SJCRH30 (cell line): ENCODE data around the gene ZBTB12. TPM values are rescaled to one million over a fixed set of nuclear protein-coding genes. Genes with fewer than 3 reads are reported as not detected.
"Not testable (repeated sequence)": the region's sequence is repeated elsewhere in the genome, so short reads cannot be mapped to it uniquely, and the experiment has no call there.

ENCODE experiments used
- DNase-seq, 2 experiments: peaks; one replicate each; pipeline ENCODE4 v3.0.0-alpha.2; 2015 to 2020
- H3K27ac ChIP-seq: fragments of 250-450 bp; sonication (Bioruptor Pico); 2 replicates; pipeline ENCODE4 v1.5.1; 2020; ENCODE audit warnings: mild to moderate bottlenecking, moderate library complexity
- H3K27me3 ChIP-seq: fragments of 250-450 bp; sonication (Bioruptor Pico); 2 replicates; pipeline ENCODE4 v1.5.1; 2020; ENCODE audit warnings: mild to moderate bottlenecking, moderate library complexity
- H3K36me3 ChIP-seq: fragments of 250-450 bp; sonication (Bioruptor Pico); 2 replicates; pipeline ENCODE4 v1.5.1; 2020; ENCODE audit warnings: mild to moderate bottlenecking, moderate library complexity
- H3K4me1 ChIP-seq: fragments of 250-450 bp; sonication (Bioruptor Pico); 2 replicates; pipeline ENCODE4 v1.5.1; 2020; ENCODE audit warnings: mild to moderate bottlenecking, moderate library complexity
- H3K4me3 ChIP-seq: fragments of 250-450 bp; sonication (Bioruptor Pico); 2 replicates; pipeline ENCODE4 v1.5.1; 2020; ENCODE audit warnings: mild to moderate bottlenecking, moderate library complexity
- H3K9me3 ChIP-seq: fragments of 250-450 bp; sonication (Bioruptor Pico); replicated peaks from 2 replicates; pipeline ENCODE4 v1.5.1; 2020; ENCODE audit warnings: mild to moderate bottlenecking, moderate library complexity
- total RNA-seq: library from RNA; depleted of rRNA; stranded (reverse); fragments of >200 nt; shearing (Covaris generic); gene quantifications from 2 replicates; pipeline ENCODE4 v1.2.3, GENCODE V29; 2014

The ZBTB12 gene
- total RNA-seq, 1 experiment from 2014 or later, result 5.4 TPM

DNA sequence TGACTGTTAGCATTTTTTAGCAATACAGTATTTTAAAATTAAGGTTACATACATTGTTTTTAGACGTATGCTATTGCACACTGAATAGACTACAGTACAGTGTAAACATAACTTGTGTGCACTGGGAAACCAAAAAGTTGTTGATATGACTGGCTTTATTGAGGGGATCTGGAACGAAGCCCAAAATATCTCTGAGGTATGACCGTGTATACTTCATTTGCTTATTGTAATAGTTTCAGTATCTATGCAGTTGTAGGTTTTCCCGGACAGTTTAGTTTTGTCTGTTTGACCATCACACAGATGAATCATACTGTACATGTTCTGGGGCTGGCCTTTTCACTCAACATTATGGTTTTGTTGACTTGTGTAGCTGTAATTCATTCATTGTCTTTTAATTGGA, 6.9 kb upstream of the ZBTB12 start:
- Histone ChIP-seq H3K4me3 (no peak overlapping the region), H3K9me3 (no peaks in the 10 kb centered on the region), H3K27me3 (no peaks in the 10 kb centered on the region), H3K27ac (no peak overlapping the region), H3K4me1 (no peaks in the 10 kb centered on the region), H3K36me3 (no peaks in the 10 kb centered on the region)
- no peak for DNase-seq

DNA sequence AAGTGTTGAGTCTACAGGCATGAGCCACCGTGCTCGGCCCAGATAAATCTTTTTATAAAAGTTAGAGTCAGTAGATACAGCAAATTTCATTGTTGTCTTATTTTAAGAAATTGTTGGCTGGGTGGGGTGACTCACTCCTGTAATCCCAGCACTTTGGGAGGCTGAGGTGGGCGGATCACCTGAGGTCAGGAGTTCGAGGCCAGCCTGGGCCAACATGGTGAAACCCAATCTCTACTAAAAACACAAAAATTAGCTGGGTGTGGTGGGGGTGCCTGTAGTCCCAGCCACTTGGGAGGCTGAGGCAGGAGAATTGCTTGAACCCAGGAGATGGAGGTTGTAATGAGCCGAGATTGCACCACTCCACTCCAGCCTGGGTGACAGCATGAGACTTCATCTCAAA, 6.4 kb upstream of the ZBTB12 start:
- not testable (repeated sequence) for H3K27me3 ChIP-seq, H3K27ac ChIP-seq, DNase-seq

DNA sequence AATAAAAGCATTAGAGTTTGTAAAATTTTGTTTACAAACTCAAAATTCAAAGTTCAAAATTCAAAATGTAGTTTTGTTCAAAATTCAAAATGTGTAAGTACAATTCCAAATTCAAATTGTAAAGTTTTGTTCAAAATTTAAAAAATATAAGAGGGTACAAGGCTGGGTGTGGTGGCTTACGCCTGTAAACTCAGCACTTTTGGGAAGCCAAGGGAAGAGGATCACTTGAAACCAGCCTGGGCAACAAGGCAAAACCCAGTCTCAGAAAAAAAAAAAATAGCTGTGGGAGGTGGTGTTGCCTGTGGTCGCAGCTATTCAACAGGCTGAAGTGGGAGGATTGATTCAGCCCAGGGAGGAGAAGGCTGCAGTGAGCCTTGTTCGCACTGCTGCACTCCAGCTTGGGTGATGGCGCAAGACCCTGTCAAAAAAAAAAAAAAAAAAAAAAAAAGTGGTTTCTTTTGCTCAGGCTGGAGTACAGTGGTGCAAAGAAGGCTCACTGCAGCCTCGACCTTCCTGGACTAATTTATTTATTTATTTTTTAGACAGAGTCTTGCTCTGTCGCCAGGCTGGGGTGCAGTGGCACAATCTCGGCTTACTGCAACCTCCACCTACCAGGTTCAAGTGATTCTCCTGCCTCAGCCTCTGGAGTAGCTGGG, 5.4 kb upstream of the ZBTB12 start:
- no peaks in the 10 kb centered on the region for H3K36me3 ChIP-seq
- H3K4me3 ChIP-seq, result no peak overlapping the region
- DNase-seq, result no peak
- H3K27me3 ChIP-seq, result no peaks in the 10 kb centered on the region
- no peak overlapping the region for H3K27ac ChIP-seq
- no peaks in the 10 kb centered on the region for H3K9me3 ChIP-seq
- H3K4me1 ChIP-seq, result no peaks in the 10 kb centered on the region

More for the DNA sequence above, 6.4 kb upstream of the ZBTB12 start:
- not testable (repeated sequence) for H3K9me3 ChIP-seq, H3K4me3 ChIP-seq, H3K36me3 ChIP-seq, H3K4me1 ChIP-seq

DNA sequence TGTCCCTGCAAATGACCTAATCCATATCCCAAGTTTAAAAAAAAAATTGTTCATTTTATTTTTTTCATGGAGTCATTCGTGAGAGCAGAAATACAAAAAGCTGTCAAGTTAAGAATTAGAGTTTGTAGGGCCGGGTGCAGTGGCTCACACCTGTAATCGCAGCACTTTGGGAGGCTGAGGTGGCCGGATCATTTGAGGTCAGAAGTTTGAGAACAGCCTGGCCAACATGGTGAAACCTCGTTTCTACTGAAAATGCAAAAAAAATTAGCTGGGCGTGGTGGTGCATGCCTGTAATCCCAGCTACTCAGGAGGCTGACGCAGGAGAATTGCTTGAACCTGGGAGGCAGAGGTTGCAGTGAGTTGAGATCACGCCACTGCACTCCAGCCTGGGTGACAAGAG, 4.8 kb upstream of the ZBTB12 start:
- H3K36me3 ChIP-seq, H3K4me1 ChIP-seq, H3K27ac ChIP-seq, H3K27me3 ChIP-seq, DNase-seq, H3K4me3 ChIP-seq, H3K9me3 ChIP-seq: not testable (repeated sequence)

DNA sequence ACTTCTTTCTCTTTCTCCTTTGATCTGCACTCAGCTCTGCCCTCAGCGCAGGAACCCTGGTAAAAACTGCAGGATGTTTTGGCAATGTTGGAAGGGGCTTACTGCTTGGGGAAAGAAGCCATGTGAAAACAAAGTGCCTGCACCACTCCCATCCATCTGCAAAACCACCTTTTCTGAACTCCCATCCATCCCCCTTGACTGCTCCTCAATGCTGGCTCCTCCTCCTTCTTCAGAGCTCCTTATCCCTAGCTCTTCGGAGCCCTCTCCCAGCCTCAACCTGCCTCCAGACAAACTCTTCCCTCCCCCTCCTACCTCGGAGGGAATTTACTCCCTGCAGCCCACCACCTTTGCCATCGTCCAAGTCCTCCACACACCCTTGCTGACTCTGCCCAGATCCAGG, 4.2 kb upstream of the ZBTB12 start:
- H3K27me3 ChIP-seq, result no peaks in the 10 kb centered on the region
- H3K4me3 ChIP-seq, result no peak overlapping the region
- no peaks in the 10 kb centered on the region for H3K36me3 ChIP-seq
- no peaks in the 10 kb centered on the region for H3K9me3 ChIP-seq
- DNase-seq, result no peak
- no peak overlapping the region for H3K27ac ChIP-seq
- H3K4me1 ChIP-seq, result no peaks in the 10 kb centered on the region

DNA sequence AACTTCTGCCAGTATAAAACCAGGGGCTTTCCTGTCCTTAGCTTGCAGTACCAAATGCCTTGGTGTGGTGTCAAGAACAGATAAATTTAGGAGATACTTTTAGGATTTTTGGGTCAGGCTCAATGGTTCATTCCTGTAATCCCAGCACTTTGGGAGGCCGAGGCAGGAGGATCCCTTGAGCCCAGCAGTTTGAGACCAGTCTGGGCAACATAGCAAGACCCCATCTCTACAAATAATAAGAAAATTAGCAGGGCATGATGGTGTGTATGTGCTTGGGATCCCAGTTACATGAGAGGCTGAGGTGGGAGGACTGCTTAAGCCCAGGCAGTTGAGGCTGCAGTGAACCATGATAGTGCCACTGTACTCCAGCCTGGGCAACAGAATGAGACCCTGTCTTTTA, 3.2 kb upstream of the ZBTB12 start:
- H3K4me3 ChIP-seq, result no peak overlapping the region
- no peak for DNase-seq
- no peaks in the 10 kb centered on the region for H3K9me3 ChIP-seq
- no peaks in the 10 kb centered on the region for H3K36me3 ChIP-seq
- no peaks in the 10 kb centered on the region for H3K27me3 ChIP-seq
- H3K27ac ChIP-seq, result no peak overlapping the region
- no peaks in the 10 kb centered on the region for H3K4me1 ChIP-seq

DNA sequence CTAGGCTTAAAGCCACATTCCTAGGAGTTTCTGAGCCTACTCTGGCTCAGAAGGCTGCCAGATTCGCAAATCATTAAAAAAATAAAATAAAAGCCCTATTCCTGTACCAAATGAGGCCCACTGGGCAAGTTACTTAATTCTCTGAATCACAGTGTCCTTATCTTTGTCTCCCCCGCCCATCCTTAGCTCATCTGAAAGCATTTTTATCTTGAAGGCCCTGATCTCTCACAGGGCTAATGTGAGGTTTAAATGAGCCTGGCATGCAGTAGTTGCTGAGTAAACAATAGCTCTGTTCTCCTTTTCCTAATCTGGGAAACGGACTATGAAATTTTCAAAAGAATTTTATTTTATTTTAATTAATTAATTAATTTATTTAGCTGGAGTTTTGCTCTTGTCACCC, 2.1 kb upstream of the ZBTB12 start:
- Histone ChIP-seq H3K4me3 (no peak overlapping the region), H3K9me3 (no peaks in the 10 kb centered on the region)
- no peak for DNase-seq

DNA sequence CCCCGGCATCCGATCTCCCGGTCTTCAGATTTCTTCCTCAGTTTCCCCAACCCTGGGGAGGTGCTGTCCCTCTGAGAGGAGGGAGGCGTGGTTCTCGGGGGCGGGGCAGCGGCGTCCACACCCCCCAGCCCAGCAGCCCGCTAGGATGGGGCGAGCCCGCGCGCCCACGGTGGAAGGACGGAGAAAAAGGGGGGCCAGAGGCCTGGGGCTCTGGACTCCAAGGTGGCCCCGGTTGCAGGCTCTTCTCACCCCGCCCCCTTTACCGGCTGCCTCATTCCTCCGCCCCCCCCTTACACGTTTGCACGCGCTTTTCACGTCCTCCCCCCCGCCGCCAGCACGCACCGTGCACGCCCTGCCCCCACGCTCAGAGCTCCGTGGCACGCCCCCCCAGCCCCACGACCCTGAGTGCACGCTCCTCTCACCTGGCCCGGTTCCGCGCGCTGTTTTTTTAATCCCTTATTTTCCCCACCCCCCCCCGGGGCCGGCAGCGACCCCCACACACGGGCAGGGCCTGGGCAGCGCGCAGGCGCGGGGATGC, 402 bp downstream of the ZBTB12 start:
- DNase-seq, result peak; percentile 54 to 55
- no peaks in the 10 kb centered on the region for H3K27me3 ChIP-seq
- H3K36me3 ChIP-seq, result no peaks in the 10 kb centered on the region
- H3K4me3 ChIP-seq, result peak overlapping the region; percentile 58
- H3K9me3 ChIP-seq, result no peaks in the 10 kb centered on the region
- no peak overlapping the region for H3K27ac ChIP-seq
- H3K4me1 ChIP-seq, result no peaks in the 10 kb centered on the region

More for the DNA sequence above, 2.1 kb upstream of the ZBTB12 start:
- H3K27ac ChIP-seq, result no peak overlapping the region
- no peaks in the 10 kb centered on the region for H3K27me3 ChIP-seq
- no peaks in the 10 kb centered on the region for H3K36me3 ChIP-seq
- H3K4me1 ChIP-seq, result no peaks in the 10 kb centered on the region

DNA sequence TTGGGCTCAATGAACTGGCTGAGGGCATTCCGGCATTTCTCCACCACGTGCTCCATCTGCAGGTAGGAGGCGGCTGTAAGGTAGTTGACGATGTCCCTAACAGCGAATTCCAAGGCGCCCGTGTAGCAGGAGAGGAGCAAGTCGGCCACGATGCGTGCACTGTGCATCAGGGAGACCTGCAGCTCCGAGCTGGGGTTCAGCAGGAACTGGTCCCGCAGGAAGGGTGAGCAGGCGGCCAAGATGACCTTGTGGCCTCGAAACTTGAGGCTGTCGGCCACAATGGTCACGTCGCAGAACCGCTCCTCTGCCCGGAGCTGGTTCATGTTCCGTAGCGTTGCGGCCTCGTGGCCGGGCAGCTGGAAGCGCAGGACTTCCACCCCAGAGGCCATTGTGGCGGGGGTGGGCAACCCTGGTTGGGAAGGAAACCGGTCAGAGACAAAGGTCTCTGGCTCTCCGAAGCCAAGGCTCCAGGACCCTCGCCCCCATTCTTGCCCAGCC, 920 bp downstream of the ZBTB12 start:
- no peaks in the 10 kb centered on the region for H3K4me1 ChIP-seq
- no peaks in the 10 kb centered on the region for H3K9me3 ChIP-seq
- H3K4me3 ChIP-seq, result peak overlapping the region; percentile 58
- no peak overlapping the region for H3K27ac ChIP-seq
- peaks cover 3% of the 10 kb centered on the region for H3K36me3 ChIP-seq
- H3K27me3 ChIP-seq, result no peaks in the 10 kb centered on the region
- DNase-seq, result no peak

DNA sequence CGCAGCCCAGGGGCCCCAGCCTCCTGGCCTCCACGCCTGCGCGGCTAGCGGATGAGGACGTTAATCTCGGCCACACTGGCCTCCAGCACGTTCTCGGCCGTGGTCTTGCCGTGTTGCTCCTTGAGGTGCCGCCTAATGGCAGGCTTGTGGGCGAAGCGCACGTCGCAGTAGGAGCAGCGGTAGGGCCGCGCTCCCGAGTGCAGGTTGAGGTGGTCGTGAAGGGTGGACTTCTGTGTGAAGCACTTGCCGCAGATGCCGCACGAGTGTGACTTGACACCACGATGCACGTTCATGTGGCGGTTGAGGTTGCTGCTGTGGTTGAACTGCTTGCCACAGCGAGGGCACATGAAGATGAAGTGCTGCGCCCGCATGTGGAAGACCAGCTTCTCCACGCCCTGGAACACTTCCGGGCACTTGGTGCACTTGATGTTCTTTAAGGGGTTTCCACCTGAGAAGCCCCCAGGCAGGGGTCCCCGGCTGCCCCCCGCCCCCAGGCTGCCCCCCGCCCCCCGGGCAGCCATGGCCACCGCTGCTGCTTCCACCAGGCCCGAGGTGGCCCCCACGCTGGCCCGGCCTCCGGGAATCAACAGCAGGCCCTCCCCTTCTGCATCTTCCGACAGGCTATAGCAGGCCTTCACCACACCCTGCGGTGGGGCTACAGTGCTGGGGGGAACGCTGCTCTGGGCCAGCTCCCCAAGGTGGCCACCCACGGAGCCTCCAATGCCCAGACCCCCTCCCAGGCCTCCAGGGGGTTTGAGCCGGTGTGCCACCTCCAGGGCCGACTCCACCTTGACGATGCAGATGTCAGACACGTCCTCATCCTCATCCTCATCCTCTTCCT, 1.8 kb downstream of the ZBTB12 start:
- Histone ChIP-seq H3K36me3 (peaks cover 11% of the 10 kb centered on the region), H3K4me1 (no peaks in the 10 kb centered on the region), H3K9me3 (no peaks in the 10 kb centered on the region), H3K27ac (no peak overlapping the region), H3K4me3 (no peak overlapping the region), H3K27me3 (no peaks in the 10 kb centered on the region)
- DNase-seq, result no peak

DNA sequence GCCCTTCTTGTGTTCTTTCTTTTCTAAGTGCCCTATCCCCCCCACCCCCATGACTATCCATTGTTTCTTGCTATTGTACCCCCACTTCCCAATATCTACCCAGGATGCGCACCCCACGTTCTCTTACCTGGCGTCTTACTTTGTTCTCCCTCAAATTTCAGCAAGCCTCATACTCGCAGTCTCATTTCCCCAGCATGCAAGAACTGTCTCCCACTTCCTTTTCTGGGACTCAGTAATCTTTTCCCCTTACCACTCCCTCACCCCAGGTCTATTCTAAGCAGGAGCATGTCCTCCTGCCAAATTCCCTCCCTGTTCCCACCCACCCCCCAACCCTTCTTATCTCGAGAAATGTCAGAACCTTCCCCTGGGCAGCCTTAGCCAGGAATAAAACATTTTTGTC, 2.7 kb downstream of the ZBTB12 start:
- no peaks in the 10 kb centered on the region for H3K4me1 ChIP-seq
- H3K27me3 ChIP-seq, result no peaks in the 10 kb centered on the region
- no peak overlapping the region for H3K4me3 ChIP-seq
- H3K36me3 ChIP-seq, result peaks cover 19% of the 10 kb centered on the region
- no peak overlapping the region for H3K27ac ChIP-seq
- no peaks in the 10 kb centered on the region for H3K9me3 ChIP-seq
- DNase-seq, result no peak

DNA sequence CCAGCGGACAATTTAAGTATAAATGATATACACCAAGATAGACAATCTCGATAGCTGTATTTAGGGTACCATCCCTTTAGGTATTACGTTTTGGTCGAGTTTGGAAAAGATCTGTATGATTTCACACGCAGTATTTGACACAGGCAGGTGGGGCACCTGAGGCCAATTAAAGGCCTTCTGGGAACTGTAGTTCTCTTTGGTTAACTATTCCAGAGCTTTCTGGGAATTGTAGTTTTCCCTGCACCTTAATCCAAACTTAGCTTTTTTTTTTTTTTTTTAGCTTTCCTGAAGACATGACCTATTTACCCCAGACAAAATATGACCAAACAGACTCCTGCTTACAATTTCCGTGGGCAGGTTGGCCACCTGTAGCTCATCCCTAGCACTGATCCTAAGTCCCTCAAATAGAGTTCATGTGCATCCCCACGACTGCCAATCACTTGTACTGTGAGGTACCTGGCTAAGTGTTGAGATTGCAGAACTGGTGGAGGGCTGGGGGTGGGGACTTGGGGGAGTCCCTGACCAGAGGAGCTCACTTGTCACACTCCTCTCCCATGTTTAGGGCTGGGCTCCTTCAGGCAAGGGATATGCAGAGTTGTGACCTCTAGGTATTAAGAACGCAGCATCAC, 3.4 kb downstream of the ZBTB12 start:
- Histone ChIP-seq H3K4me1 (no peaks in the 10 kb centered on the region), H3K27me3 (no peaks in the 10 kb centered on the region), H3K4me3 (peak overlapping the region; percentile 92), H3K27ac (peak overlapping the region; percentile 32), H3K9me3 (no peaks in the 10 kb centered on the region), H3K36me3 (peaks cover 22% of the 10 kb centered on the region)
- DNase-seq, result peak in 1 of 2 experiments; percentile 50

DNA sequence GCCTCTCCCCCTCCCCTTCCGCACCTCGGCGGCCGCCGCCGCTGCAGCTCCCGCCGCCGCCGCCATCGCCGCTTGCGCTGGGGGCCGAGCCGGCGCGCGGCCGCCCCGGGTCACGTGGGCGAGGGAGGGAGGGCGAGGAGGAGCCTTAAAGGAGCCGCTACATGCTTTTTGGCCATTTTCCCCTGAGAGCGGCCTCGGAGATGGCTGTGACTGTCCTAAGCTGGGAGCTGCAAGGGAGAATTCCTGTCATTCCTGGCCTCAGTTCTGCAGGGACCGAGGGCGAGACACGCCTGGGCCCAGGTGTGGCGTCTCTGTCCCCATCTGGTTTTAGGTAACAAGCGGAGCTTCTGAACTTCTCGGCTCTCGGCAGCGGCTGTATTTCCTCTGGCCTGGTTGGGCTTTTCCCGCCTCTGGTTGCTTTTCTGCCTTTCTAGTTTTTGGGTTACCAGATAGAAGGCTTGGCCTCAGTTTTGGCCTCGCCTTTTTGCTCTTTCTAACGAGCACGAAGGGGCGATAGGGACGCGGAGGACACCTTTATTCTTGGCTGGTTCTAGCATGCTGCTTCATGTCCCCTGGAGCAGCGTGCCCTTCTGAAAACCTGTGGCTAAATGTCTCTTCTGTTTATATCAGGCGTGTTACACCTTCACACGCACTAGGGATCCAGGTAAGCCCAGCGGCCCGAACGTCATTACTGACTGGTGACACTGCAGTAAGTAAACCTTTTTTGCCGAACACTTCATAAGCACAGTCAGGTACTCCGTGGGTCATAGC, 4.1 kb downstream of the ZBTB12 start, which contains the start of gene EHMT2:
Gene EHMT2 (minus strand): TSS at position 87 of the 771 bp plus-strand sequence. CDS start 21 bp downstream, at position 66.
- no peaks in the 10 kb centered on the region for H3K4me1 ChIP-seq
- peak; percentile 79 to 83 for DNase-seq
- peak within 1 kb of the TSS; percentile 32 for H3K27ac ChIP-seq
- H3K27me3 ChIP-seq, result no peaks in the 10 kb centered on the region
- no peaks in the 10 kb centered on the region for H3K9me3 ChIP-seq
- peaks cover 28% of the 10 kb centered on the region for H3K36me3 ChIP-seq
- peak within 1 kb of the TSS; percentile 92 for H3K4me3 ChIP-seq

DNA sequence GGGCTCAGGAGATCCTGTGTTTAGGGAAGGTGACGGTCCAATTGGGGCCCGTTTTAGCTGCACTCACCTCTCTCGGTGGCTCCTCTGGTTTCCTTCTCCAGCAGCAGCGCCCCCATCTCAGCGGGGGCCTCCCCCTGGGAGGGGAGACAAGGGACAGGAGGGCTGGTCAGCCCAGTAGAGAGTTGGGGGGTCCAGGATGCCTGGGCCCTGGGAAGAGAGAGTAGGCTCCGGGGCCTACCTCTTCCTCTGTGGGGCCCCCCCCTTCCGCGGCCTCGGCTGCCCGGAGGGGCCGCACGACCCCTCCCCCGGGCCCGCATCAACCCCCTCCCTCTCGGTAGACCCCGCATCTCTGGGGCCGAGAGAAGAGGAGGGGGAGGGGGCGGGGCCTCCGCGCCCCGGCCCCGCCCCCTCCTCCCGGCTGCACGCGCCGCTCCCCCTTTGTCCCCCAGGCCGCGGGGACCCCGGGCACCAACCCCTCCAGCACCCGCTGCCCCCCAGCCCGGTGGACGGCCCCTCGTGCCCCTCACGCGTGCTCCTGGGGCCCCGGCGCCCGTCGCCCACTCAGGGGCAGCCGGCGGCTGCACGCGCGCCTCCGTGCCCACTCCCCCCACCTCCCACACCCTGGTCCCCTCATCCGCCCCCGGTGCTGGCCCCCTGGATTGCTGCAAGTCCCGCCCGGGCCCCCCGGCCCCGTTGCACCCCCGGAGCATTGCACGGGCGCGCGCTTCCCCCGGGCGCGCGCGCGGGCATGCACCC, 4.9 kb downstream of the ZBTB12 start:
- peaks cover 31% of the 10 kb centered on the region for H3K36me3 ChIP-seq
- no peak for DNase-seq
- no peak overlapping the region; the same call in 1 of the 2 replicates for H3K27ac ChIP-seq
- peak overlapping the region; percentile 92 for H3K4me3 ChIP-seq
- no peaks in the 10 kb centered on the region for H3K27me3 ChIP-seq
- H3K9me3 ChIP-seq, result no peaks in the 10 kb centered on the region
- H3K4me1 ChIP-seq, result no peaks in the 10 kb centered on the region
